HCT116 (cell line): ENCODE data around the gene PARP12. TPM values are rescaled to one million over a fixed set of nuclear protein-coding genes. Genes with fewer than 3 reads are reported as not detected.

Experiments
- ATAC-seq: fragments of 200-7000 bp; cut with Tn5 transposase; 2 replicates; pipeline ENCODE4 v1.9.1; 2020; ENCODE audit warnings: mild to moderate bottlenecking, moderate library complexity
- BruUV-seq: library from RNA; stranded (reverse); fragments of 400-500 nt; replicated peaks from 2 replicates; lab custom pipeline; 2021; lab: Mats Ljungman, UMichigan
- CTCF ChIA-PET: fragments of 300-600 bp; sonication (Branson Sonifier 250); formaldehyde crosslinking; loops from one replicate; lab custom pipeline; 2021; ENCODE audit warnings: antibody characterized with exemption; lab: Charles Lee
- POLR2A ChIA-PET: fragments of 300-600, 350-600 bp; sonication (Branson Sonifier 250); formaldehyde crosslinking; loops from one replicate; lab custom pipeline; 2021; ENCODE audit warnings: antibody characterized with exemption; lab: Charles Lee
- RAD21 ChIA-PET, 2 experiments: fragments of 300-600 bp; sonication (Branson Sonifier 250); formaldehyde crosslinking; loops; one replicate each; lab custom pipeline; 2023; ENCODE audit warnings: low total read pairs in 2 of 2; ENCODE audit not compliant: uncharacterized antibody in 2 of 2, unreplicated experiment in 2 of 2, low non-redundant PET in 1 of 2; lab: Charles Lee
- DNase-seq: peaks from one replicate; pipeline ENCODE4 v3.0.0-alpha.2; 2010; ENCODE audit warnings: low read depth, low spot score
- H2AFZ ChIP-seq: fragments of 200-600 bp; shearing (Covaris generic), sonication (generic); 2 replicates; pipeline ENCODE4 v1.6.1; 2017; ENCODE audit warnings: low read depth, mixed run types, mixed read lengths, antibody characterized with exemption, low read length; ENCODE audit not compliant: poor library complexity, severe bottlenecking
- H3K27ac ChIP-seq: 2 replicates; pipeline ENCODE4 v1.5.1; 2012; ENCODE audit warnings: low read depth, low read length
- H3K27me3 ChIP-seq: fragments of 200-600 bp; sonication (generic); 2 replicates; pipeline ENCODE4 v1.6.1; 2016; ENCODE audit warnings: mixed run types, low read length, mixed read lengths; ENCODE audit not compliant: insufficient read depth
- H3K36me3 ChIP-seq, 2 experiments: fragments of 200-500 bp in 1 of 2; fragments of 200-600 bp in 1 of 2; sonication (Bioruptor generic) in 1 of 2; sonication (generic) in 1 of 2; 2 replicates each; pipeline versions ENCODE4 v1.5.1 to v1.6.1; 2014 to 2016; ENCODE audit warnings: low read length in 2 of 2, inconsistent platforms in 1 of 2, mixed read lengths in 1 of 2, mixed run types in 1 of 2; ENCODE audit not compliant: insufficient read depth in 2 of 2, control insufficient read depth in 1 of 2
- H3K4me1 ChIP-seq, 2 experiments: fragments of 200-600 bp in 1 of 2; sonication (generic) in 1 of 2; 2 replicates each; pipeline versions ENCODE4 v1.5.1 to v1.6.1; 2012 to 2017; ENCODE audit warnings: low read length in 2 of 2, inconsistent platforms in 1 of 2, mild to moderate bottlenecking in 1 of 2, mixed read lengths in 1 of 2, mixed run types in 1 of 2, moderate library complexity in 1 of 2; ENCODE audit not compliant: insufficient read depth in 2 of 2, control insufficient read depth in 1 of 2
- H3K4me2 ChIP-seq: fragments of 200-600 bp; sonication (generic); 2 replicates; pipeline ENCODE4 v1.6.1; 2017; ENCODE audit warnings: mixed run types, low read length, mixed read lengths
- H3K4me3 ChIP-seq, 2 experiments: fragments of 200-600 bp in 1 of 2; sonication (generic) in 1 of 2; replicated peaks in 1 of 2; 2 replicates each; pipeline ENCODE4 v1.5.1; 2011 to 2016; ENCODE audit warnings: low read length in 2 of 2, control low read depth in 1 of 2, low read depth in 1 of 2, mild to moderate bottlenecking in 1 of 2, mixed read lengths in 1 of 2, mixed run types in 1 of 2
- H3K79me2 ChIP-seq: fragments of 200-600 bp; sonication (generic); 2 replicates; pipeline ENCODE4 v1.6.1; 2017; ENCODE audit warnings: mild to moderate bottlenecking, mixed run types, low read length, moderate library complexity, mixed read lengths; ENCODE audit not compliant: insufficient read depth
- H3K9ac ChIP-seq: fragments of 200-600 bp; sonication (generic); 2 replicates; pipeline ENCODE4 v1.6.1; 2016; ENCODE audit warnings: low read length, mixed read lengths
- H3K9me2 ChIP-seq: fragments of 200-600 bp; sonication (generic), shearing (Covaris generic); 2 replicates; pipeline ENCODE4 v1.6.1; 2017; ENCODE audit warnings: mixed run types, mild to moderate bottlenecking, moderate library complexity; ENCODE audit not compliant: insufficient read depth
- H3K9me3 ChIP-seq, 2 experiments: fragments of 200-500 bp in 1 of 2; fragments of 200-600 bp in 1 of 2; sonication (Bioruptor generic) in 1 of 2; sonication (generic) in 1 of 2; 2 replicates each; pipeline ENCODE4 v1.6.1; 2014 to 2017; ENCODE audit warnings: low read length in 2 of 2, mixed read lengths in 2 of 2, inconsistent platforms in 1 of 2, low read depth in 1 of 2, mild to moderate bottlenecking in 1 of 2, mixed run types in 1 of 2, moderate library complexity in 1 of 2; ENCODE audit not compliant: control insufficient read depth in 1 of 2, insufficient read depth in 1 of 2
- H4K20me1 ChIP-seq: fragments of 200-600 bp; sonication (generic), shearing (Covaris generic); 2 replicates; pipeline ENCODE4 v1.6.1; 2017; ENCODE audit warnings: mixed run types, mild to moderate bottlenecking, moderate library complexity; ENCODE audit not compliant: insufficient read depth
- CBX3 ChIP-seq: IDR thresholded peaks from 2 replicates; pipeline ENCODE4 v1.6.1; 2012; ENCODE audit warnings: low read depth
- CEBPB ChIP-seq: IDR thresholded peaks from 2 replicates; pipeline ENCODE4 v1.6.1; 2012; ENCODE audit warnings: low read depth
- CTCF ChIP-seq, 3 experiments: fragments of 200-600 bp in 1 of 3; sonication (generic) in 1 of 3; IDR thresholded peaks in 2 of 3; conservative IDR thresholded peaks in 1 of 3; 2 replicates each; pipeline ENCODE4 v1.5.1; 2012 to 2017; ENCODE audit warnings: low read depth in 2 of 3, low read length in 2 of 3, antibody characterized with exemption in 1 of 3, borderline replicate concordance in 1 of 3, control low read depth in 1 of 3, mild to moderate bottlenecking in 1 of 3, mixed read lengths in 1 of 3, mixed run types in 1 of 3, moderate library complexity in 1 of 3; ENCODE audit not compliant: insufficient read depth in 1 of 3
- EGR1 ChIP-seq: IDR thresholded peaks from 2 replicates; pipeline ENCODE4 v1.6.1; 2012; ENCODE audit warnings: low read depth
- ELF1 ChIP-seq: IDR thresholded peaks from 2 replicates; pipeline ENCODE4 v1.6.1; 2012; ENCODE audit warnings: low read depth, borderline replicate concordance
- EZH2 ChIP-seq: fragments of 200-600 bp; sonication (generic); IDR thresholded peaks from 2 replicates; pipeline ENCODE4 v1.6.1; 2017; ENCODE audit warnings: antibody characterized with exemption, mixed run types
- EZH2phosphoT487 ChIP-seq: fragments of 200-600 bp; IDR thresholded peaks from 2 replicates; pipeline ENCODE4 v1.6.1; 2018; ENCODE audit warnings: antibody characterized with exemption, borderline replicate concordance
- FOSL1 ChIP-seq: IDR thresholded peaks from 2 replicates; pipeline ENCODE4 v1.6.1; 2012; ENCODE audit warnings: low read depth
- JUND ChIP-seq: IDR thresholded peaks from 2 replicates; pipeline ENCODE4 v1.6.1; 2012
- MAX ChIP-seq: IDR thresholded peaks from 2 replicates; pipeline ENCODE4 v1.6.1; 2012
- POLR2AphosphoS5 ChIP-seq: IDR thresholded peaks from 2 replicates; pipeline ENCODE4 v1.6.1; 2011; ENCODE audit warnings: mild to moderate bottlenecking, low read depth, low read length, moderate library complexity
- REST ChIP-seq: IDR thresholded peaks from 2 replicates; pipeline ENCODE4 v1.6.1; 2012; ENCODE audit warnings: low read depth
- SIN3A ChIP-seq: IDR thresholded peaks from 2 replicates; pipeline ENCODE4 v1.6.1; 2012; ENCODE audit warnings: low read depth
- SP1 ChIP-seq: IDR thresholded peaks from 2 replicates; pipeline ENCODE4 v1.6.1; 2012; ENCODE audit warnings: low read depth
- SRF ChIP-seq: IDR thresholded peaks from 2 replicates; pipeline ENCODE4 v1.6.1; 2012; ENCODE audit warnings: low read depth
- TCF7L2 ChIP-seq: IDR thresholded peaks from 2 replicates; pipeline ENCODE4 v1.7.0; 2011; ENCODE audit warnings: borderline replicate concordance, inconsistent platforms; ENCODE audit not compliant: insufficient read depth, insufficient read length; ENCODE audit errors: extremely low read depth
- YY1 ChIP-seq: IDR thresholded peaks from 2 replicates; pipeline ENCODE4 v1.6.1; 2011; ENCODE audit warnings: low read length, low read depth, moderate library complexity, mild to moderate bottlenecking; ENCODE audit not compliant: insufficient replicate concordance; ENCODE audit errors: extremely low read depth
- ZBTB33 ChIP-seq: IDR thresholded peaks from 2 replicates; pipeline ENCODE4 v1.6.1; 2011; ENCODE audit warnings: mild to moderate bottlenecking, low read length, moderate library complexity; ENCODE audit not compliant: insufficient replicate concordance; ENCODE audit errors: extremely low read depth
- ZFX ChIP-seq: fragments of 450-650 bp; IDR thresholded peaks from 2 replicates; pipeline ENCODE4 v1.6.1; 2017
- ZNF274 ChIP-seq: fragments of 200-500 bp; sonication (Bioruptor generic); IDR thresholded peaks from 2 replicates; pipeline ENCODE4 v1.6.1; 2014; ENCODE audit warnings: mild to moderate bottlenecking, low read depth, low read length, inconsistent platforms
- intact Hi-C: fragments of 100-400 bp; cut with micrococcal nuclease; formaldehyde crosslinking; loops from 2 replicates; pipeline ENCODE4 v1.10.0; 2022
- total RNA-seq: library from RNA; stranded (reverse); gene quantifications from one replicate; pipeline ENCODE4 v1.2.1, GENCODE V29; 2021; ENCODE audit not compliant: unreplicated experiment

The PARP12 gene
- total RNA-seq, 1 experiment from 2014 or later: 17.7 TPM

- TF ChIP-seq ELF1: no peak
- no peak for TF ChIP-seq SIN3A
- TF ChIP-seq MAX: no peak
- no peak for TF ChIP-seq REST
- no peak for TF ChIP-seq EZH2phosphoT487
- TF ChIP-seq CEBPB: no peak
- no peak for TF ChIP-seq ZNF274
- no peak for TF ChIP-seq POLR2AphosphoS5
- TF ChIP-seq SP1: no peak
- TF ChIP-seq SRF: no peak
- TF ChIP-seq ZBTB33: no peak
- TF ChIP-seq CBX3: no peak
- no peak for TF ChIP-seq CTCF (IDR thresholded peaks at IDR 0.05 in 2 of 3, conservative IDR thresholded peaks at IDR 0.05 in 1 of 3; ENCODE audit: borderline replicate concordance in 1 of 3, insufficient read depth in 1 of 3, low read depth in 2 of 3, low read length in 2 of 3)
- TF ChIP-seq EZH2: no peak
- no peak for TF ChIP-seq ZFX
- TF ChIP-seq FOSL1: no peak
- TF ChIP-seq YY1: no peak
- no peak for TF ChIP-seq EGR1
- TF ChIP-seq TCF7L2: no peak
- TF ChIP-seq JUND: no peak
- no peak for DNase-seq
- BruUV-seq: no TSS peak
- no peaks in the 10 kb centered on the region for H3K9me2 ChIP-seq
- no peak overlapping the region for H2AFZ ChIP-seq
- POLR2A ChIA-PET: no interaction called here
- no peak overlapping the region for H3K27ac ChIP-seq
- H3K4me2 ChIP-seq: no peak overlapping the region
- CTCF ChIA-PET: no interaction called here
- RAD21 ChIA-PET: no interaction called here
- no peak overlapping the region for H3K4me3 ChIP-seq
- no peak overlapping the region for H3K9ac ChIP-seq
- intact Hi-C loops: no loop called here
- no peaks in the 10 kb centered on the region for H4K20me1 ChIP-seq
- H3K9me3 ChIP-seq: no peaks in the 10 kb centered on the region
- H3K27me3 ChIP-seq: no peaks in the 10 kb centered on the region
- no peaks in the 10 kb centered on the region for H3K79me2 ChIP-seq
- no peaks in the 10 kb centered on the region for H3K36me3 ChIP-seq
- H3K4me1 ChIP-seq: no peaks in the 10 kb centered on the region
- no peak for ATAC-seq
These were observed 85.7 kb downstream of the PARP12 start for GRCh38 chr7:139976838-139977656.
